GM12878 (cell line): ENCODE data around the gene OTC. TPM values are rescaled to one million over a fixed set of nuclear protein-coding genes. Genes with fewer than 3 reads are reported as not detected.

ENCODE experiments used
- ATAC-seq: fragments of 200-7000 bp; cut with Tn5 transposase; 3 replicates; pipeline ENCODE4 v1.9.1; 2020; ENCODE audit warnings: mild to moderate bottlenecking, moderate library complexity
- BruUV-seq: library from RNA; stranded (reverse); fragments of 400-500 nt; replicated peaks from 2 replicates; lab custom pipeline; 2021; lab: Mats Ljungman, UMichigan
- CTCF ChIA-PET: fragments of 300-600 bp; sonication (Branson Sonifier 250); formaldehyde crosslinking; extraction: SDS; loops from one replicate; lab custom pipeline; 2021; ENCODE audit warnings: inconsistent platforms; lab: Yijun Ruan, JAX
- POLR2A ChIA-PET: fragments of 350-600 bp; formaldehyde crosslinking; extraction: SDS; loops from one replicate; lab custom pipeline; 2021; ENCODE audit warnings: inconsistent platforms; lab: Charles Lee
- RAD21 ChIA-PET: fragments of 300-600 bp; sonication (Branson Sonifier 250); formaldehyde crosslinking; loops from one replicate; lab custom pipeline; 2023; ENCODE audit warnings: antibody characterized with exemption; ENCODE audit not compliant: unreplicated experiment; lab: Charles Lee
- SMC1A ChIA-PET: fragments of 300-600 bp; sonication (Branson Sonifier 250); formaldehyde crosslinking; loops from one replicate; lab custom pipeline; 2023; ENCODE audit not compliant: unreplicated experiment, uncharacterized antibody; lab: Charles Lee
- DNase-seq: peaks from one replicate; pipeline ENCODE4 v3.0.0-alpha.2; 2011; ENCODE audit warnings: low read depth, low spot score
- FAIRE-seq: peaks from 3 replicates; lab custom pipeline; 2011; peaks lifted over from hg19 to GRCh38; lab: Jason Lieb, UNC
- H2AFZ ChIP-seq: 2 replicates; pipeline ENCODE4 v1.6.0; 2011; ENCODE audit warnings: low read depth, low read length, control low read depth; ENCODE audit not compliant: control insufficient read depth
- H3K27ac ChIP-seq: 2 replicates; pipeline ENCODE4 v1.5.1; 2011; ENCODE audit warnings: control low read depth; ENCODE audit not compliant: control insufficient read depth, insufficient read depth
- H3K27me3 ChIP-seq, 2 experiments: replicated peaks in 1 of 2; 2 replicates each; pipeline versions ENCODE4 v1.6.0 to v1.6.1; 2011; ENCODE audit warnings: low read length in 1 of 2; ENCODE audit not compliant: control insufficient read depth in 2 of 2, insufficient read depth in 2 of 2
- H3K36me3 ChIP-seq, 2 experiments: 2 replicates each; pipeline ENCODE4 v1.5.1; 2011; ENCODE audit warnings: low read length in 1 of 2; ENCODE audit not compliant: control insufficient read depth in 2 of 2, insufficient read depth in 2 of 2
- H3K4me1 ChIP-seq: 2 replicates; pipeline ENCODE4 v1.6.1; 2011; ENCODE audit warnings: mild to moderate bottlenecking, low read length, moderate library complexity, mixed read lengths; ENCODE audit not compliant: control insufficient read depth, insufficient read depth
- H3K4me2 ChIP-seq: 2 replicates; pipeline ENCODE4 v1.6.0; 2011; ENCODE audit warnings: control low read depth; ENCODE audit not compliant: control insufficient read depth, insufficient read depth
- H3K4me3 ChIP-seq: fragments of 200-600 bp; sonication (generic); 2 replicates; pipeline ENCODE4 v1.5.1; 2016
- H3K79me2 ChIP-seq: 2 replicates; pipeline ENCODE4 v1.6.0; 2011; ENCODE audit warnings: low read length; ENCODE audit not compliant: control insufficient read depth, insufficient read depth
- H3K9ac ChIP-seq: 2 replicates; pipeline ENCODE4 v1.8.0; 2011; ENCODE audit warnings: low read length, control low read depth, mixed read lengths; ENCODE audit not compliant: control insufficient read depth, insufficient read depth
- H3K9me3 ChIP-seq: replicated peaks from 3 replicates; pipeline ENCODE4 v1.5.1; 2011; ENCODE audit warnings: mild to moderate bottlenecking, low read length; ENCODE audit not compliant: control insufficient read depth, insufficient read depth
- H4K20me1 ChIP-seq: 2 replicates; pipeline ENCODE4 v1.6.0; 2011; ENCODE audit not compliant: control insufficient read depth, insufficient read depth
- CBFB ChIP-seq: IDR thresholded peaks from 2 replicates; pipeline ENCODE4 v1.6.1; 2016; ENCODE audit warnings: antibody characterized with exemption, low read depth
- CEBPZ ChIP-seq: fragments of 150-350 bp; IDR thresholded peaks from 2 replicates; pipeline ENCODE4 v1.6.1; 2016; ENCODE audit warnings: low read depth, low read length
- IRF3 ChIP-seq: fragments of 450-650 bp; IDR thresholded peaks from 2 replicates; pipeline ENCODE4 v1.6.1; 2014; ENCODE audit warnings: mild to moderate bottlenecking
- MTA3 ChIP-seq: IDR thresholded peaks from 2 replicates; pipeline ENCODE4 v1.6.1; 2012; ENCODE audit warnings: low read length, inconsistent platforms, borderline replicate concordance
- MYB ChIP-seq: fragments of 150-350 bp; IDR thresholded peaks from 2 replicates; pipeline ENCODE4 v1.6.1; 2014; ENCODE audit warnings: mild to moderate bottlenecking, low read depth, low read length, borderline replicate concordance
- SMARCA5 ChIP-seq: fragments of 450-650 bp; IDR thresholded peaks from 2 replicates; pipeline ENCODE4 v1.6.1; 2017; ENCODE audit warnings: mild to moderate bottlenecking
- SMC3 ChIP-seq: IDR thresholded peaks from 2 replicates; pipeline ENCODE4 v1.6.1; 2011; ENCODE audit warnings: low read length, improper control_type of control experiment, borderline replicate concordance
- YY1 ChIP-seq: IDR thresholded peaks from 2 replicates; pipeline ENCODE4 v1.6.1; 2011; ENCODE audit warnings: low read depth, mild to moderate bottlenecking, low read length
- WGBS: methylation state at CpG from one replicate; pipeline ENCODE4 v1.1.6; 2016; ENCODE audit warnings: low lambda C conversion rate; ENCODE audit not compliant: insufficient replicate concordance, insufficient coverage; ENCODE audit errors: missing lambda C conversion rate; 5-methylcytosine and 5-hydroxymethylcytosine counted together
- in situ Hi-C: fragments of 300-500 bp; cut with MboI; formaldehyde crosslinking; loops from 9 replicates; pipeline ENCODE4 v1.14.3; 2018; ENCODE audit warnings: mixed read lengths
- intact Hi-C: fragments of 100-400 bp; cut with micrococcal nuclease; formaldehyde crosslinking; loops from one replicate; pipeline ENCODE4 v1.14.2; 2022; ENCODE audit not compliant: unreplicated experiment
- polyA plus RNA-seq, 11 experiments: library from polyadenylated mRNA; depleted of rRNA in 4 of 11; unstranded in 6 of 11; stranded (reverse) in 5 of 11; fragments of >200 nt; fragmentation: Nextera tagmentation in 4 of 11; fragmentation: Illumina TruSeq in 1 of 11; extraction: Ambion mirVana in 4 of 11; extraction: Trizol in 1 of 11; gene quantifications; 1 replicate in 1 of 11; 2 replicates in 10 of 11; pipeline versions ENCODE4 v1.2.1 to v1.2.3, GENCODE V29; 2011 to 2016; ENCODE audit warnings: inconsistent platforms in 2 of 11, missing spikeins in 2 of 11, low read depth in 1 of 11
- total RNA-seq, 4 experiments: library from RNA; depleted of rRNA in 3 of 4; stranded (reverse); fragments of >200 nt in 3 of 4; fragmentation: Illumina TruSeq in 1 of 4; extraction: Trizol in 1 of 4; gene quantifications; 2 replicates each; pipeline versions ENCODE4 v1.2.1 to v1.2.3, GENCODE V29; 2013 to 2021
- TF ChIP-seq, protein P1 (sequence below): IDR thresholded peaks from 2 replicates; pipeline ENCODE4 v1.6.1; 2012; ENCODE audit warnings: low read depth, low read length, improper control_type of control experiment

OTC gene
- total and polyA plus RNA-seq, 10 of the 15 experiments (the other 5 are each of a cell fraction or from before 2014, with no cell fraction given) = not detected

DNA sequence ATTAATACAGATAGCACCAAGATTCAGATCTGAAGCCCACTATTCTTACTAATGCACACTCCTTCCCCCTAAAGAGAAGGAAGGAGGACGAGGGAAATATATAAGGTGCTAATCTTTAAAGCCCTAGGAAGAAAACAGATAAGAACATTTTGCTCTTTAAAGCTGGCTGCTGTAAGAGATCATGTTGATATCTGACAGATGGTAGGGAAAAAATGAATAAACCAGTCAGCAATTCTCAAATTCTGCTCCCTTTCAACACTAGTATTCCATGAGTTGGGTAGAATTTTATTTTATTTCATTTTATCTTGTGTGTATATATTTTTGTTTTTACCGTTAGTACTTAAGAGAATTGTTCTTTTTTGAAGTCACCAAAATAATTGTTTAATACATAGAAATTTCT, 19.2 kb downstream of the OTC start:
- in situ Hi-C loops = no loop called here
- ChIA-PET CTCF (no interaction called here), RAD21 (no interaction called here)

DNA sequence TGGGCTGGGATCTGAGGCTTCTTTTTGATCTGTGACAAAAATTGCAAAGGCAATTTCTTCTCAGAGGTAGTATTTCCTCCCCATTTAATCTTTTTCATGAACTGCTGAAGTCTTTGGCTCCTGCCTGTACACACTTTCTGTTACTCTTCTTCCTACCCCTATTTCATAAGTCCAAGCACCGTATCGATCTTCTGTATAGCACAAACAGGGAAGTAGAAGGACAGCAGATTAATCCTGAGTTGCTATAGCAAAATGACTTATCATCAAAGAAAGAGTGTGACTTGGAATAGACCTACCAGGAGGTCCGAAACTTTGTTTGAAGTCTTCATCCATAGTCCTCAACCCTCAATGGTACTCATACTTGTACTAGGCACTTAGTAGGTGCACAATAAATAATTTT, 22.0 kb downstream of the OTC start:
- ChIA-PET RAD21 (no interaction called here), SMC1A (no interaction called here), CTCF (no interaction called here), POLR2A (no interaction called here)
- WGBS = 20% methylated on average over 3 of the region's 3 CpGs
- DNase-seq = no peak
- Histone ChIP-seq H3K4me1 (no peaks in the 10 kb centered on the region), H3K4me3 (no peak overlapping the region), H3K79me2 (no peaks in the 10 kb centered on the region), H3K36me3 (no peaks in the 10 kb centered on the region), H3K27me3 (peaks cover 2 to 3% of the 10 kb centered on the region in 2 experiments; a peak in 1 of 4 replicates), H3K9ac (no peak overlapping the region), H3K27ac (no peak overlapping the region), H4K20me1 (no peaks in the 10 kb centered on the region), H2AFZ (no peak overlapping the region), H3K9me3 (no peaks in the 10 kb centered on the region), H3K4me2 (no peak overlapping the region)
- intact Hi-C loops (no loop called here), in situ Hi-C loops (no loop called here)
- no TSS peak for BruUV-seq
- no peak for ATAC-seq
- FAIRE-seq = no peak
- TF ChIP-seq, protein P1, sequence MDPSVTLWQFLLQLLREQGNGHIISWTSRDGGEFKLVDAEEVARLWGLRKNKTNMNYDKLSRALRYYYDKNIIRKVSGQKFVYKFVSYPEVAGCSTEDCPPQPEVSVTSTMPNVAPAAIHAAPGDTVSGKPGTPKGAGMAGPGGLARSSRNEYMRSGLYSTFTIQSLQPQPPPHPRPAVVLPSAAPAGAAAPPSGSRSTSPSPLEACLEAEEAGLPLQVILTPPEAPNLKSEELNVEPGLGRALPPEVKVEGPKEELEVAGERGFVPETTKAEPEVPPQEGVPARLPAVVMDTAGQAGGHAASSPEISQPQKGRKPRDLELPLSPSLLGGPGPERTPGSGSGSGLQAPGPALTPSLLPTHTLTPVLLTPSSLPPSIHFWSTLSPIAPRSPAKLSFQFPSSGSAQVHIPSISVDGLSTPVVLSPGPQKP = no peak
- TF ChIP-seq IRF3 (no peak), MTA3 (no peak), CBFB (no peak), SMC3 (no peak), CEBPZ (no peak), MYB (no peak)

More for the DNA sequence above, 19.2 kb downstream of the OTC start:
- no peak for ATAC-seq
- no peaks in the 10 kb centered on the region for H4K20me1 ChIP-seq
- no peaks in the 10 kb centered on the region for H3K4me1 ChIP-seq
- intact Hi-C loops = no loop called here
- H2AFZ ChIP-seq = no peak overlapping the region
- H3K79me2 ChIP-seq = no peaks in the 10 kb centered on the region
- BruUV-seq = no TSS peak
- ChIA-PET POLR2A (no interaction called here), SMC1A (interaction anchor here (0.5 to 0.7 kb wide), 2 partner anchors 205 to 273 kb away, joined by 3 read pairs; no protein-coding TSS in a partner anchor)
- FAIRE-seq = no peak
- 35% methylated on average over 2 of the region's 2 CpGs for WGBS
- peaks cover 2 to 3% of the 10 kb centered on the region in 2 experiments; a peak in 1 of 4 replicates for H3K27me3 ChIP-seq
- H3K9ac ChIP-seq = no peak overlapping the region
- no peak overlapping the region for H3K4me2 ChIP-seq
- DNase-seq = no peak
- no peak overlapping the region for H3K4me3 ChIP-seq
- no peaks in the 10 kb centered on the region for H3K9me3 ChIP-seq
- TF ChIP-seq YY1 (no peak), SMARCA5 (no peak)
- no peak overlapping the region for H3K27ac ChIP-seq
- H3K36me3 ChIP-seq = no peaks in the 10 kb centered on the region
